ENCODE data around the gene SYAP1.
A peak's percentile ranks its signal among the peaks of the same experiment; 100 is the strongest.
"Not testable (repeated sequence)": the region's sequence is repeated elsewhere in the genome, so short reads cannot be mapped to it uniquely, and the experiment has no call there.

SYAP1 gene

DNA sequence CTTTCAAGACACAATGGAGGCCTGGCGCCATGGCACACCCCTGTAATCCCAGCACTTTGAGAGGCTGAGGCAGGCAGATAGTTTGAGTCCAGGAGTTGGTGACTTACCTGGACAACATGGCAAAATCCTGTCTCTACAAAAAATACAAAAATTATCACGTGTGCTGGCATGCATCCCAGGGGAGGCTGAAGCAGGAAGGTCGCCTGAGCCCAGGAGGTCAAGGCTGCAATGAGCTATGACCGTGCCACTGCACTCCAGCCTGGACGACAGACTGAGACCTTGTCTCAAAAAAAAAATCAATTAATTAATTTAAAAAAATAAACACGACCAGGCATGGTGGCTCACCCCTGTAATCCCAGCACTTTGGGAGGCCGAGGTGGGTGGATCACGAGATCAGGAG, 4.9 kb upstream of the SYAP1 start:
- Histone ChIP-seq H3K79me2 (ENCODE audit: control insufficient read depth, insufficient read depth, low read length) (no peaks in the 10 kb centered on the region), H3K4me2 (ENCODE audit: low read length) (no peak overlapping the region), H4K8ac (ENCODE audit: low read depth, low read length) (no peak overlapping the region), H3K36me3 (ENCODE audit: control insufficient read depth, insufficient read depth, low read length) (no peaks in the 10 kb centered on the region), H3K27me3 (ENCODE audit: insufficient read depth, low read length, poor library complexity) (no peaks in the 10 kb centered on the region), H2BK120ac (ENCODE audit: low read depth, low read length) (no peak overlapping the region), H4K5ac (ENCODE audit: low read length) (no peak overlapping the region), H2BK5ac (ENCODE audit: low read length) (no peak overlapping the region), H3K27ac (ENCODE audit: low read depth, low read length) (no peak overlapping the region), H3K9ac (ENCODE audit: low read length) (no peak overlapping the region), H3K4me3 (ENCODE audit: low read length) (no peak overlapping the region), H3K56ac (ENCODE audit: low read length) (no peak overlapping the region), H3K4ac (ENCODE audit: low read depth, low read length) (no peak overlapping the region), H3K18ac (ENCODE audit: low read length) (no peak overlapping the region), H3K23ac (ENCODE audit: low read length) (no peak overlapping the region), H3K79me1 (ENCODE audit: low read length) (no peaks in the 10 kb centered on the region), H2AK5ac (ENCODE audit: low read length) (no peak overlapping the region), H2BK15ac (replicated peaks; ENCODE audit: low read depth) (no peak overlapping the region), H3K4me1 (ENCODE audit: control insufficient read depth, low read depth, low read length) (no peaks in the 10 kb centered on the region)
- WGBS (ENCODE audit: extremely low coverage, insufficient coverage, low lambda C conversion rate): no CpG with 5 or more reads among the region's 8 CpGs
- DNase-seq: no peak

DNA sequence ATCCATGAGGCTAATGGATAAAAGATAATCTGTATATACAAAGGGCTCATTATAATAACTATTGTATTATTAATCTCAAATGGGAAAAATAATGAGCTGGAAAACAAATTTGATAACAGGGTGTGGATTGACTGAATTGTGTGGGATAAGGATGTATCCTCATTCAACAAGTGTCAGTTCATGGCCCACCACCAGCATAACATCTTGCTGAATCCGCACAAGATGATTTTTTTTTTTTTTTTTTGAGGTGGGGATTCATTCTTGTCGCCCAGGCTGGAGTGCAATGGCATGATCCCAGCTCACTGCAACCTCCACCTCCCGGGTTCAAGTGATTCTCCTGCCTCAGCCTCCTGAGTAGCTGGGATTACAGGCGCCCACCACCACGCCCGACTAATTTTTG, 3.8 kb upstream of the SYAP1 start:
- H2BK5ac ChIP-seq (ENCODE audit: low read length); H3K27me3 ChIP-seq (ENCODE audit: insufficient read depth, low read length, poor library complexity); H3K79me1 ChIP-seq (ENCODE audit: low read length); H3K56ac ChIP-seq (ENCODE audit: low read length); DNase-seq; H3K4me2 ChIP-seq (ENCODE audit: low read length); H2BK120ac ChIP-seq (ENCODE audit: low read depth, low read length); H2AK5ac ChIP-seq (ENCODE audit: low read length); H3K9ac ChIP-seq (ENCODE audit: low read length); H3K18ac ChIP-seq (ENCODE audit: low read length); H3K4ac ChIP-seq (ENCODE audit: low read depth, low read length); H4K5ac ChIP-seq (ENCODE audit: low read length); H3K36me3 ChIP-seq (ENCODE audit: control insufficient read depth, insufficient read depth, low read length); H3K23ac ChIP-seq (ENCODE audit: low read length); H3K79me2 ChIP-seq (ENCODE audit: control insufficient read depth, insufficient read depth, low read length); H3K27ac ChIP-seq (ENCODE audit: low read depth, low read length); H3K4me1 ChIP-seq (ENCODE audit: control insufficient read depth, low read depth, low read length); H4K8ac ChIP-seq (ENCODE audit: low read depth, low read length); H2BK15ac ChIP-seq (replicated peaks; ENCODE audit: low read depth); H3K4me3 ChIP-seq (ENCODE audit: low read length): not testable (repeated sequence)
- no CpG with 5 or more reads among the region's 6 CpGs for WGBS (ENCODE audit: extremely low coverage, insufficient coverage, low lambda C conversion rate)

DNA sequence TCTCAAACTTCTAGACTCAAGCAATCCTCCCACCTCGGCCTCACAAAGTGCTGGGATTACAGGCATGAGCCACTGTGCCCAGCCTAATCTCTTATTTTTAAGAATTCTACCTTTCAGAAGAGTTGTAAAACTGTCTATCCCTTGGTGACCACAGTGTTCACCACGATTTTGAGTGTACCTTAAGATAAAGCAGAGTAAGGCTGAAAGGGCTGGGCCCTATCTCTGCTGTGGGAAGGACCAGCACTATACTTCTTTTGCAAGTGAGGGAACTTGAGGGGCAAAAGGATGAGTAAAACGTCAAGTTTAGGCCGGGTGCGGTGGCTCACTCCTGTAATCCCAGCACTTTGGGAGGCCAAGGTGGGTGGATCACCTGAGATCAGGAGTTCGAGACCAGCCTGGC, 3.0 kb upstream of the SYAP1 start:
- H3K4ac ChIP-seq (ENCODE audit: low read depth, low read length); H2AK5ac ChIP-seq (ENCODE audit: low read length); H3K4me1 ChIP-seq (ENCODE audit: control insufficient read depth, low read depth, low read length); H3K36me3 ChIP-seq (ENCODE audit: control insufficient read depth, insufficient read depth, low read length); H4K8ac ChIP-seq (ENCODE audit: low read depth, low read length); H3K27ac ChIP-seq (ENCODE audit: low read depth, low read length); H2BK15ac ChIP-seq (replicated peaks; ENCODE audit: low read depth); H3K4me3 ChIP-seq (ENCODE audit: low read length); H3K79me1 ChIP-seq (ENCODE audit: low read length); H2BK5ac ChIP-seq (ENCODE audit: low read length); H3K9ac ChIP-seq (ENCODE audit: low read length); H3K4me2 ChIP-seq (ENCODE audit: low read length); H4K5ac ChIP-seq (ENCODE audit: low read length); H3K27me3 ChIP-seq (ENCODE audit: insufficient read depth, low read length, poor library complexity); H2BK120ac ChIP-seq (ENCODE audit: low read depth, low read length); H3K23ac ChIP-seq (ENCODE audit: low read length); H3K18ac ChIP-seq (ENCODE audit: low read length); DNase-seq; H3K56ac ChIP-seq (ENCODE audit: low read length): not testable (repeated sequence)
- WGBS (ENCODE audit: extremely low coverage, insufficient coverage, low lambda C conversion rate): no CpG with 5 or more reads among the region's 6 CpGs
- peaks cover 13% of the 10 kb centered on the region for H3K79me2 ChIP-seq (ENCODE audit: control insufficient read depth, insufficient read depth, low read length)

DNA sequence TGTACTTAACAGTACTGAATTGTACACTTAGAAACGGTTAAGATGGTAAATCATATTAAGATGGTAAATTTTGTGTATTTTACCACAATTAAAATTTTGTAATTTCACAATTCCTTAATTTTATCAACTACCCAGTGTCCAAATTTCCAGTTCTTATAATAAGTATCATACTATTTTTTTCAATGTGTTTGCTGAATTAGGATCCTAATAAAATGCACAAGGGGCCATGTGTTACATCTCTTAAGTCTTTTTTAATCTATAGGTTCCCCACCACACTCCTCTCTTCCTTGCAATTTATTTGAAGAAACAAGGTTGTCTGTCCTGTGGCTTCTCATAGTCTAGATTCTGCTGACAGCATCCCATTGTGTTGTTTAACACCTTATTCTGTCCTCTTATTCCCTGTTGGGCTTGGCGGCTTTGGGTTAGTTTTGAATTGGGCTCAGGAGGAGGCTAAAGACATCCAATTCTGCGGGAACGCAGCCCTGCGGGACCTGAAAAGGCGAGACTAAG, 533 bp upstream of the SYAP1 start:
- H3K56ac ChIP-seq (ENCODE audit: low read length): peak overlapping the region; percentile 91
- H3K23ac ChIP-seq (ENCODE audit: low read length): peak overlapping the region; percentile 1
- H3K9ac ChIP-seq (ENCODE audit: low read length): peak overlapping the region; percentile 88
- no peaks in the 10 kb centered on the region for H3K36me3 ChIP-seq (ENCODE audit: control insufficient read depth, insufficient read depth, low read length)
- H3K27me3 ChIP-seq (ENCODE audit: insufficient read depth, low read length, poor library complexity): no peaks in the 10 kb centered on the region
- DNase-seq: no peak
- H2AK5ac ChIP-seq (ENCODE audit: low read length): no peak overlapping the region
- no peak overlapping the region for H2BK120ac ChIP-seq (ENCODE audit: low read depth, low read length)
- H3K79me2 ChIP-seq (ENCODE audit: control insufficient read depth, insufficient read depth, low read length): peaks cover 22% of the 10 kb centered on the region
- peak overlapping the region; percentile 79 for H3K4me2 ChIP-seq (ENCODE audit: low read length)
- H2BK15ac ChIP-seq (replicated peaks; ENCODE audit: low read depth): no peak overlapping the region
- no peak overlapping the region for H2BK5ac ChIP-seq (ENCODE audit: low read length)
- H3K79me1 ChIP-seq (ENCODE audit: low read length): no peaks in the 10 kb centered on the region
- no peak overlapping the region for H3K4ac ChIP-seq (ENCODE audit: low read depth, low read length)
- H3K27ac ChIP-seq (ENCODE audit: low read depth, low read length): peak overlapping the region; percentile 59
- H3K4me3 ChIP-seq (ENCODE audit: low read length): peak overlapping the region; percentile 42
- no peaks in the 10 kb centered on the region for H3K4me1 ChIP-seq (ENCODE audit: control insufficient read depth, low read depth, low read length)
- H4K8ac ChIP-seq (ENCODE audit: low read depth, low read length): no peak overlapping the region
- no peak overlapping the region for H3K18ac ChIP-seq (ENCODE audit: low read length)
- no CpG with 5 or more reads among the region's 6 CpGs for WGBS (ENCODE audit: extremely low coverage, insufficient coverage, low lambda C conversion rate)
- no peak overlapping the region for H4K5ac ChIP-seq (ENCODE audit: low read length)

DNA sequence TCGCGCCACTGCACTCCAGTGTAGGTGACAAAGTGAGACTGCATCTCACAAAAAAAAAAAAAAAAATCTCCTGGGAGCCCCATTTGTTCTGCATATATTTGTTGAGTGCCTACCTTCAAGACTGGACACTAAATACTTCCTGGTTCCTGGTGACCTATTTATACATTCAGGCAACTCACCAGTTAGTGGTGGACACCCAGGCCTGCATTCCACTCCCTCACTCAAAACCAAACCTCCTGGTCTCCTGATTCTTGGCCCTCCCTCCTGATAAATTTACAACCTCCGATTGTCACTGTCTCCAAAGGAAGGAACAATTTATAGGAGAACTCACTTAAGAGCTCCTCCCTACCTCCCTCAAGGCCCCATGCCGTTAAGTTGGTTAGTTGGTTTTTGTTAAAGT, 3.1 kb downstream of the SYAP1 start:
- Histone ChIP-seq H3K4me1 (ENCODE audit: control insufficient read depth, low read depth, low read length) (no peaks in the 10 kb centered on the region), H3K79me2 (ENCODE audit: control insufficient read depth, insufficient read depth, low read length) (peaks cover 31% of the 10 kb centered on the region), H3K18ac (ENCODE audit: low read length) (no peak overlapping the region), H3K56ac (ENCODE audit: low read length) (no peak overlapping the region), H3K4ac (ENCODE audit: low read depth, low read length) (no peak overlapping the region), H3K79me1 (ENCODE audit: low read length) (no peaks in the 10 kb centered on the region), H3K4me2 (ENCODE audit: low read length) (no peak overlapping the region), H3K36me3 (ENCODE audit: control insufficient read depth, insufficient read depth, low read length) (no peaks in the 10 kb centered on the region), H4K5ac (ENCODE audit: low read length) (no peak overlapping the region), H2BK120ac (ENCODE audit: low read depth, low read length) (no peak overlapping the region), H3K23ac (ENCODE audit: low read length) (no peak overlapping the region), H3K27me3 (ENCODE audit: insufficient read depth, low read length, poor library complexity) (no peaks in the 10 kb centered on the region), H3K27ac (ENCODE audit: low read depth, low read length) (no peak overlapping the region), H3K4me3 (ENCODE audit: low read length) (no peak overlapping the region), H3K9ac (ENCODE audit: low read length) (no peak overlapping the region), H2BK5ac (ENCODE audit: low read length) (no peak overlapping the region), H4K8ac (ENCODE audit: low read depth, low read length) (no peak overlapping the region), H2AK5ac (ENCODE audit: low read length) (no peak overlapping the region), H2BK15ac (replicated peaks; ENCODE audit: low read depth) (no peak overlapping the region)
- WGBS (ENCODE audit: extremely low coverage, insufficient coverage, low lambda C conversion rate): no CpG with 5 or more reads among the region's 4 CpGs
- no peak for DNase-seq

DNA sequence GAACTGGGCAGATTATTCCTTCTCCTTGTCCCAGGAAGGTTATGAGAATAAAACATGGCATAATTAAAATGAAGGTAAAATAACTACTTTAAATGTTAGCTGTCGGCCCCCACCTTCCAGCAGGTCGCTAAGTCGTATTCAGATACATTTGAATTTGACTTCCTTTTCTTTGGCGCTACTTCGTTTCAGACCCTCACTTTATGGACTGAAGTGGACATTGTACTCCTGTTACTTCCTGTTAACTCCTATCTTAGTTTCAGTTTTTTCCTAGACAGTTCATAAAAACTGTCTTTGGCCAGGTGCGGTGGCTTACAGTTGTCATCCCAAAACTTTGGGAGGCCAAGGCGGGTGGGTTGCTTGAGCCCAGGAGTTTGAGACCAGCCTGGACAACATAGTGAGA, 5.7 kb downstream of the SYAP1 start:
- no peak overlapping the region for H4K8ac ChIP-seq (ENCODE audit: low read depth, low read length)
- no peak overlapping the region for H3K4me3 ChIP-seq (ENCODE audit: low read length)
- H3K4me2 ChIP-seq (ENCODE audit: low read length): no peak overlapping the region
- no peak overlapping the region for H3K4ac ChIP-seq (ENCODE audit: low read depth, low read length)
- peaks cover 28% of the 10 kb centered on the region for H3K79me2 ChIP-seq (ENCODE audit: control insufficient read depth, insufficient read depth, low read length)
- no peak overlapping the region for H2BK120ac ChIP-seq (ENCODE audit: low read depth, low read length)
- H3K23ac ChIP-seq (ENCODE audit: low read length): no peak overlapping the region
- no peak overlapping the region for H2AK5ac ChIP-seq (ENCODE audit: low read length)
- H3K27me3 ChIP-seq (ENCODE audit: insufficient read depth, low read length, poor library complexity): no peaks in the 10 kb centered on the region
- H3K18ac ChIP-seq (ENCODE audit: low read length): no peak overlapping the region
- no peak overlapping the region for H4K5ac ChIP-seq (ENCODE audit: low read length)
- no peak for DNase-seq
- no CpG with 5 or more reads among the region's 7 CpGs for WGBS (ENCODE audit: extremely low coverage, insufficient coverage, low lambda C conversion rate)
- no peaks in the 10 kb centered on the region for H3K79me1 ChIP-seq (ENCODE audit: low read length)
- no peak overlapping the region for H3K9ac ChIP-seq (ENCODE audit: low read length)
- H3K27ac ChIP-seq (ENCODE audit: low read depth, low read length): no peak overlapping the region
- H3K4me1 ChIP-seq (ENCODE audit: control insufficient read depth, low read depth, low read length): no peaks in the 10 kb centered on the region
- no peak overlapping the region for H2BK5ac ChIP-seq (ENCODE audit: low read length)
- no peak overlapping the region for H2BK15ac ChIP-seq (replicated peaks; ENCODE audit: low read depth)
- no peak overlapping the region for H3K56ac ChIP-seq (ENCODE audit: low read length)
- H3K36me3 ChIP-seq (ENCODE audit: control insufficient read depth, insufficient read depth, low read length): no peaks in the 10 kb centered on the region
